IMR-90 (cell line): ENCODE measurements around the gene DCHS2. TPM values are rescaled to one million over a fixed set of nuclear protein-coding genes. Genes with fewer than 3 reads are reported as not detected.
A peak's percentile ranks its signal among the peaks of the same experiment; 100 is the strongest.

Source experiments
- ATAC-seq: fragments of 200-7000 bp; cut with Tn5 transposase; 2 replicates; pipeline ENCODE4 v1.9.1; 2020; ENCODE audit warnings: low read depth, mild to moderate bottlenecking, moderate library complexity
- BruUV-seq: library from RNA; stranded (reverse); fragments of 400-500 nt; replicated peaks from 2 replicates; lab custom pipeline; 2021; lab: Mats Ljungman, UMichigan
- CTCF ChIA-PET: fragments of 300-600 bp; formaldehyde crosslinking; extraction: SDS; loops from one replicate; lab custom pipeline; 2021; ENCODE audit warnings: antibody characterized with exemption; lab: Yijun Ruan, JAX
- POLR2A ChIA-PET: fragments of 300-600 bp; sonication (Branson Sonifier 250); formaldehyde crosslinking; loops from one replicate; lab custom pipeline; 2022; ENCODE audit warnings: antibody characterized with exemption; ENCODE audit not compliant: unreplicated experiment; lab: Charles Lee
- DNase-seq: peaks from one replicate; pipeline ENCODE4 v3.0.0; 2013
- H2AFZ ChIP-seq: replicated peaks from 2 replicates; pipeline ENCODE3; 2013; ENCODE audit warnings: low read length, mild to moderate bottlenecking; ENCODE audit not compliant: poor library complexity
- H2AK5ac ChIP-seq: 2 replicates; pipeline ENCODE4 v1.6.1; 2013; ENCODE audit warnings: low read depth, low read length, inconsistent platforms
- H2AK9ac ChIP-seq: replicated peaks from 2 replicates; pipeline ENCODE3; 2013; ENCODE audit warnings: mild to moderate bottlenecking, low read depth, low read length, moderate library complexity; ENCODE audit not compliant: poor library complexity
- H2BK120ac ChIP-seq: 2 replicates; pipeline ENCODE4 v1.6.1; 2013; ENCODE audit warnings: low read depth, low read length, inconsistent platforms
- H2BK15ac ChIP-seq: 3 replicates; pipeline ENCODE4 v1.6.1; 2013; ENCODE audit warnings: low read depth, low read length, inconsistent platforms
- H2BK20ac ChIP-seq: 2 replicates; pipeline ENCODE4 v1.6.1; 2013; ENCODE audit warnings: low read depth, mild to moderate bottlenecking, inconsistent platforms, low read length, moderate library complexity
- H2BK5ac ChIP-seq: 2 replicates; pipeline ENCODE4 v1.6.1; 2013; ENCODE audit warnings: mild to moderate bottlenecking, low read depth, low read length, inconsistent platforms; ENCODE audit not compliant: poor library complexity, severe bottlenecking
- H3K14ac ChIP-seq: replicated peaks from 2 replicates; pipeline ENCODE4 v1.6.1; 2013; ENCODE audit warnings: low read depth, low read length, inconsistent platforms
- H3K18ac ChIP-seq: 2 replicates; pipeline ENCODE4 v1.6.1; 2013; ENCODE audit warnings: low read depth, low read length, control low read depth
- H3K23ac ChIP-seq: 2 replicates; pipeline ENCODE4 v1.6.1; 2013; ENCODE audit warnings: low read depth, low read length, inconsistent platforms
- H3K27ac ChIP-seq: 2 replicates; pipeline ENCODE4 v1.5.1; 2013; ENCODE audit warnings: mild to moderate bottlenecking, control low read depth, low read length; ENCODE audit not compliant: insufficient read depth
- H3K27me3 ChIP-seq: 2 replicates; pipeline ENCODE4 v1.6.1; 2013; ENCODE audit warnings: low read length; ENCODE audit not compliant: control insufficient read depth, insufficient read depth
- H3K36me3 ChIP-seq: 2 replicates; pipeline ENCODE4 v1.6.1; 2013; ENCODE audit warnings: low read length, mixed read lengths; ENCODE audit not compliant: control insufficient read depth, insufficient read depth
- H3K4ac ChIP-seq: 2 replicates; pipeline ENCODE4 v1.6.1; 2013; ENCODE audit warnings: low read depth, low read length, inconsistent platforms
- H3K4me1 ChIP-seq: 2 replicates; pipeline ENCODE4 v1.6.1; 2013; ENCODE audit warnings: low read length, mixed read lengths; ENCODE audit not compliant: control insufficient read depth, insufficient read depth
- H3K4me2 ChIP-seq: 2 replicates; pipeline ENCODE4 v1.6.1; 2013; ENCODE audit warnings: low read depth, mild to moderate bottlenecking, control low read depth, low read length, moderate library complexity
- H3K4me3 ChIP-seq: 2 replicates; pipeline ENCODE4 v1.5.1; 2013; ENCODE audit warnings: low read depth, mild to moderate bottlenecking, control low read depth, low read length, moderate library complexity; ENCODE audit not compliant: insufficient read depth
- H3K56ac ChIP-seq: 2 replicates; pipeline ENCODE4 v1.6.1; 2013; ENCODE audit warnings: low read length, inconsistent platforms; ENCODE audit not compliant: insufficient read depth; ENCODE audit errors: extremely low read depth
- H3K79me1 ChIP-seq, 2 experiments: 2 replicates each; pipeline ENCODE4 v1.6.1; 2013; ENCODE audit warnings: low read length in 2 of 2, inconsistent platforms in 1 of 2, low read depth in 1 of 2
- H3K9ac ChIP-seq: 2 replicates; pipeline ENCODE4 v1.6.1; 2013; ENCODE audit warnings: low read depth, low read length, control low read depth
- H3K9me1 ChIP-seq: 2 replicates; pipeline ENCODE4 v1.6.1; 2013; ENCODE audit warnings: low read length, inconsistent platforms; ENCODE audit not compliant: insufficient read depth
- H3K9me3 ChIP-seq: 2 replicates; pipeline ENCODE4 v1.6.1; 2013; ENCODE audit warnings: low read length; ENCODE audit not compliant: control insufficient read depth, insufficient read depth
- H4K20me1 ChIP-seq: 2 replicates; pipeline ENCODE4 v1.6.1; 2013; ENCODE audit warnings: low read length, inconsistent platforms; ENCODE audit not compliant: insufficient read depth
- H4K5ac ChIP-seq: 2 replicates; pipeline ENCODE4 v1.6.1; 2013; ENCODE audit warnings: mild to moderate bottlenecking, low read depth, low read length, control low read depth
- H4K8ac ChIP-seq, 2 experiments: 2 replicates each; pipeline ENCODE4 v1.6.1; 2013; ENCODE audit warnings: low read depth in 2 of 2, low read length in 2 of 2, control low read depth in 1 of 2, inconsistent platforms in 1 of 2
- H4K91ac ChIP-seq: 2 replicates; pipeline ENCODE4 v1.6.1; 2013; ENCODE audit warnings: low read depth, low read length, inconsistent platforms; ENCODE audit not compliant: insufficient read depth
- MAFK ChIP-seq: IDR thresholded peaks from 2 replicates; pipeline ENCODE4 v1.6.1; 2012; ENCODE audit warnings: low read depth, low read length, improper control_type of control experiment
- MAZ ChIP-seq: IDR thresholded peaks from 2 replicates; pipeline ENCODE4 v1.6.1; 2012; ENCODE audit warnings: low read depth, mild to moderate bottlenecking, low read length, improper control_type of control experiment, moderate library complexity, borderline replicate concordance
- RAD21 ChIP-seq: IDR thresholded peaks from 2 replicates; pipeline ENCODE4 v1.6.1; 2012; ENCODE audit warnings: low read length, improper control_type of control experiment
- SMC3 ChIP-seq: fragments of 150-350 bp; IDR thresholded peaks from 2 replicates; pipeline ENCODE4 v1.6.1; 2016; ENCODE audit warnings: low read depth, mild to moderate bottlenecking, antibody characterized with exemption, low read length, moderate library complexity
- WGBS, 2 experiments: methylation state at CpG; one replicate each; pipeline versions ENCODE4 v1.1.5 to v1.1.7; 2013; ENCODE audit warnings: missing lambda C conversion rate in 2 of 2; ENCODE audit not compliant: insufficient read length in 1 of 2; ENCODE audit errors: extremely low coverage in 2 of 2; 5-methylcytosine and 5-hydroxymethylcytosine counted together
- dilution Hi-C: fragments of 300-500 bp; cut with HindIII; formaldehyde crosslinking; loops from one replicate; pipeline ENCODE4 v1.14.3; 2018; ENCODE audit warnings: low sequenced_read_pairs; ENCODE audit not compliant: unreplicated experiment
- in situ Hi-C: fragments of 300-500 bp; cut with MboI; formaldehyde crosslinking; loops from 3 replicates; pipeline ENCODE4 v1.14.3; 2019; ENCODE audit warnings: low sequenced_read_pairs, inconsistent platforms, mixed read lengths
- intact Hi-C: fragments of 100-400 bp; cut with micrococcal nuclease; formaldehyde crosslinking; loops from 2 replicates; pipeline ENCODE4 v1.10.0; 2022
- polyA plus RNA-seq, 3 experiments: library from polyadenylated mRNA; depleted of rRNA; stranded (reverse); fragments of >200 nt; gene quantifications; 2 replicates each; pipeline ENCODE4 v1.2.3, GENCODE V29; 2012; ENCODE audit warnings: low replicate concordance in 1 of 3
- total RNA-seq: library from RNA; depleted of rRNA; stranded (reverse); fragments of >200 nt; gene quantifications from 2 replicates; pipeline ENCODE4 v1.2.3, GENCODE V29; 2012
- TF ChIP-seq, protein P1 (sequence below): conservative IDR thresholded peaks from 2 replicates; pipeline ENCODE4 v1.5.1; 2012; ENCODE audit warnings: mild to moderate bottlenecking, low read depth, low read length, improper control_type of control experiment

DCHS2 gene
- total and polyA plus RNA-seq, 2 of the 4 experiments (the other 2 are of a cell fraction): not detected

DNA sequence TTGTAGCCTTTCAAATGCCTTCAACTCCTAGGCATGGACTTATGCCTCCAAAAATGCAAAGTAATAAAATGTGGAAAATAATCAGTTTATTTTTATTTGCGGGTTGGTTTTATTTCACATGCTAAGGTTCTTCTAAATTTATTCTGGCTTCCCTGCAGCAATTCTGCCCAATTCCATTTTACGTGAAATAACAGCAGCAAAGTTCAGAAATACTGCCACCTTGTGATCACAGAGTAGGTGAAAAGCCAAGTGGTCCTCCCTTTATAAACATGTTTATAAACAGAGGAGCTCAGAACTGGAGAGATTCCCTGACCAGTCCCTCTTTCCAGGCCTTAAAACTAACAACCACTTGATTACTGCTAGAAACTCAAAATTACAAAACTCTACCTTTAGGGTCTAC is 14.7 kb upstream of the DCHS2 start:
- BruUV-seq: no TSS peak
- Histone ChIP-seq H3K79me1 (no peaks in the 10 kb centered on the region), H2BK5ac (no peak overlapping the region), H3K4me3 (no peak overlapping the region), H2AK9ac (no peak overlapping the region), H3K4ac (no peak overlapping the region), H2BK120ac (no peak overlapping the region), H4K91ac (no peak overlapping the region), H2AK5ac (no peak overlapping the region), H3K4me2 (no peak overlapping the region), H4K8ac (no peak overlapping the region), H3K9me1 (no peaks in the 10 kb centered on the region), H3K9me3 (no peaks in the 10 kb centered on the region), H3K18ac (no peak overlapping the region), H4K20me1 (no peaks in the 10 kb centered on the region), H3K23ac (no peak overlapping the region), H2BK15ac (no peak overlapping the region), H4K5ac (no peak overlapping the region), H3K4me1 (no peaks in the 10 kb centered on the region), H3K56ac (no peak overlapping the region), H3K14ac (no peak overlapping the region), H3K9ac (no peak overlapping the region), H3K27me3 (no peaks in the 10 kb centered on the region; the same call in 1 of the 2 replicates), H2AFZ (no peak overlapping the region), H3K36me3 (no peaks in the 10 kb centered on the region), H3K27ac (no peak overlapping the region), H2BK20ac (no peak overlapping the region)
- no CpG with 5 or more reads among the region's 2 CpGs for WGBS, 2 experiments
- in situ Hi-C loops (no loop called here), dilution Hi-C loops (no loop called here), intact Hi-C loops (loop anchor here (1.0 to 10.0 kb wide), 4 partner anchors 34 to 721 kb away; partner anchors contain the start of gene SFRP2)
- ChIA-PET CTCF (interaction anchor here (0.7 to 1.3 kb wide), 4 partner anchors 9 to 43 kb away, joined by 4 to 5 read pairs (median 4); partner anchors contain the start of gene PLRG1), POLR2A (no interaction called here)
- TF ChIP-seq MAFK (no peak), MAZ (no peak), RAD21 (peak; percentile 31; the same call in 1 of the 2 replicates), SMC3 (0 out of 2 replicates have a peak, but pooled peaks have one; percentile 6)
- TF ChIP-seq, protein P1, sequence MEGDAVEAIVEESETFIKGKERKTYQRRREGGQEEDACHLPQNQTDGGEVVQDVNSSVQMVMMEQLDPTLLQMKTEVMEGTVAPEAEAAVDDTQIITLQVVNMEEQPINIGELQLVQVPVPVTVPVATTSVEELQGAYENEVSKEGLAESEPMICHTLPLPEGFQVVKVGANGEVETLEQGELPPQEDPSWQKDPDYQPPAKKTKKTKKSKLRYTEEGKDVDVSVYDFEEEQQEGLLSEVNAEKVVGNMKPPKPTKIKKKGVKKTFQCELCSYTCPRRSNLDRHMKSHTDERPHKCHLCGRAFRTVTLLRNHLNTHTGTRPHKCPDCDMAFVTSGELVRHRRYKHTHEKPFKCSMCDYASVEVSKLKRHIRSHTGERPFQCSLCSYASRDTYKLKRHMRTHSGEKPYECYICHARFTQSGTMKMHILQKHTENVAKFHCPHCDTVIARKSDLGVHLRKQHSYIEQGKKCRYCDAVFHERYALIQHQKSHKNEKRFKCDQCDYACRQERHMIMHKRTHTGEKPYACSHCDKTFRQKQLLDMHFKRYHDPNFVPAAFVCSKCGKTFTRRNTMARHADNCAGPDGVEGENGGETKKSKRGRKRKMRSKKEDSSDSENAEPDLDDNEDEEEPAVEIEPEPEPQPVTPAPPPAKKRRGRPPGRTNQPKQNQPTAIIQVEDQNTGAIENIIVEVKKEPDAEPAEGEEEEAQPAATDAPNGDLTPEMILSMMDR: peak; percentile 35; the same call in 1 of the 2 replicates
- ATAC-seq (0 out of 2 replicates have a peak, but pooled peaks have one; percentile 42), DNase-seq (peak; percentile 13)
